Activated naive CD4-positive, alpha-beta T cell treated with anti-CD3 and anti-CD28 coated beads, Interleukin-2, amount 50 U/mL, for 24 hours (primary cell): Measurements from ENCODE around the gene PACS2.

Experiments
- H3K27ac Mint-ChIP-seq: one replicate; pipeline ENCODE4 v1.8.0; 2021; ENCODE audit warnings: mild to moderate bottlenecking, mixed read lengths
- H3K27me3 Mint-ChIP-seq: one replicate; pipeline ENCODE4 v1.8.0; 2021; ENCODE audit warnings: mixed read lengths
- H3K36me3 Mint-ChIP-seq: one replicate; pipeline ENCODE4 v1.8.0; 2021; ENCODE audit warnings: mixed read lengths
- H3K4me1 Mint-ChIP-seq: one replicate; pipeline ENCODE4 v1.8.0; 2021; ENCODE audit warnings: mixed read lengths
- H3K4me3 Mint-ChIP-seq: one replicate; pipeline ENCODE4 v1.8.0; 2021; ENCODE audit warnings: mild to moderate bottlenecking, mixed read lengths
- H3K9me3 Mint-ChIP-seq: one replicate; pipeline ENCODE4 v1.8.0; 2021; ENCODE audit warnings: mixed read lengths

The PACS2 gene

GRCh38 chr14:105388110-105388951 lies 73.8 kb downstream of the PACS2 start:
- Mint-ChIP-seq H3K4me3 (no peak overlapping the region), H3K4me1 (no peaks in the 10 kb centered on the region), H3K9me3 (no peaks in the 10 kb centered on the region), H3K27ac (no peak overlapping the region), H3K27me3 (no peaks in the 10 kb centered on the region), H3K36me3 (no peaks in the 10 kb centered on the region)

DNA sequence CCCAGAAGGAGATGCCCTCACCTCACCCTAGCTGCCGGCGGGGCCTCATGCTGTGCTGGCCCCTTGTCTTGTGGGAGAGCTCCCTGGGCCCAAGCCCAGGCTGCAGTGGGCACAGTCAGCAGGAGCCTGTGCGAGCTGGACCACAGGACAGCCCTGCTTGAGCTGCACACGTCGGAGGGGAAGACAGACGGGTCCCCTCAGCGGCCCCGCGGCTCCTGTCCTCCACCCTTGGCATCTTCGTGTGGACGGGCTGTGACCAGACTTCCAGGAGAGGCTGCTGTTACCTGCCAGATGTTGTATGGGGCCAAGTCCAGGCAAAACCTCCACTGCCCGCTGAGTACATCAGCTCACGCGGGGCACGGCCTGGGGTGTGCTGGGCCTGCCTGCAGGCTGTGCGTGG lies 74.4 kb downstream of the PACS2 start:
- H3K27ac Mint-ChIP-seq: no peak overlapping the region
- H3K4me1 Mint-ChIP-seq: no peaks in the 10 kb centered on the region
- H3K27me3 Mint-ChIP-seq: no peaks in the 10 kb centered on the region
- no peak overlapping the region for H3K4me3 Mint-ChIP-seq
- H3K9me3 Mint-ChIP-seq: no peaks in the 10 kb centered on the region
- H3K36me3 Mint-ChIP-seq: no peaks in the 10 kb centered on the region

DNA sequence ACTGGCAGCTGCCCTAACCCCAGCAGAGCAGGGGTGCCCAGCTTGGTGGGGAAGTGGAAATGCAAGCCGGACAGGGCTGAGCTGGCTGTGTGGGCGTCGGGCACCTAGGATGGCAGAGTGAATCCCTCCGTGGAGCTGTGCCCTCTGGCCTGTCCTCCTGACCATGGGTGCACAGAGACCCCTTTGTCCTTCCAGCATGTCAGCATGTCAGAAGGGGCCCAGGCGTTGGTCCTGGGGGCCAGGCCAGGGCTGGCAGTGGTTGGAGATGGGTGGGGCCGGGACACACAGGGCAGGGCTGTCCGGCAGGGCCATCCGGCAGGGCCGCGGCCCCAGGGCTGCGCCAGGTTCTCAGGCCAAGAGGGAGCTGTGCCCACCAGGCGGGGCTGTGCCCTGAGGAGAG lies 75.0 kb downstream of the PACS2 start:
- no peaks in the 10 kb centered on the region for H3K4me1 Mint-ChIP-seq
- H3K27ac Mint-ChIP-seq: no peak overlapping the region
- no peaks in the 10 kb centered on the region for H3K36me3 Mint-ChIP-seq
- no peak overlapping the region for H3K4me3 Mint-ChIP-seq
- H3K9me3 Mint-ChIP-seq: no peaks in the 10 kb centered on the region
- no peaks in the 10 kb centered on the region for H3K27me3 Mint-ChIP-seq

GRCh38 chr14:105389976-105390848 lies 75.7 kb downstream of the PACS2 start:
- no peaks in the 10 kb centered on the region for H3K9me3 Mint-ChIP-seq
- no peak overlapping the region for H3K27ac Mint-ChIP-seq
- H3K27me3 Mint-ChIP-seq: no peaks in the 10 kb centered on the region
- H3K4me3 Mint-ChIP-seq: no peak overlapping the region
- no peaks in the 10 kb centered on the region for H3K36me3 Mint-ChIP-seq
- no peaks in the 10 kb centered on the region for H3K4me1 Mint-ChIP-seq

GRCh38 chr14:105390849-105391500 lies 76.4 kb downstream of the PACS2 start:
- Mint-ChIP-seq H3K9me3 (no peaks in the 10 kb centered on the region), H3K4me1 (no peaks in the 10 kb centered on the region), H3K27ac (no peak overlapping the region), H3K36me3 (no peaks in the 10 kb centered on the region), H3K27me3 (no peaks in the 10 kb centered on the region), H3K4me3 (no peak overlapping the region)

DNA sequence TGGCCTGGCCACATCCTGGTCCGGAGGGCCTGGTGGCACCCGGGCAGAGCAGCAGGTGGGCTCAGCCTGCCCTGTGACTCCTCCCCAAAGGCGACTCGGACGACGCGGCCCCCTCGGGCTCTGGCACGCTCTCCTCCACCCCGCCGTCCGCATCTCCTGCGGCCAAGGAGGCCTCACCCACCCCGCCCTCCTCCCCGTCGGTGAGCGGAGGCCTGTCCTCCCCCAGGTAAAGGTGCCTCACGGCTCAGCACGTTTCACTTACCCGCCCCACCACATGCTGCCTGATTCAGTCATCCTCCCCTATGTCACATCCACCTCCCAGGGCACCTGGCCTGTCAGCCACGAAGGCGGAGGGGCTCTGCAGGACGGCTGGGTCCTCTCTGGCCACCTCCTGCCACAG lies 77.0 kb downstream of the PACS2 start:
- H3K9me3 Mint-ChIP-seq: no peaks in the 10 kb centered on the region
- no peak overlapping the region for H3K27ac Mint-ChIP-seq
- no peaks in the 10 kb centered on the region for H3K27me3 Mint-ChIP-seq
- H3K4me1 Mint-ChIP-seq: no peaks in the 10 kb centered on the region
- H3K36me3 Mint-ChIP-seq: no peaks in the 10 kb centered on the region
- no peak overlapping the region for H3K4me3 Mint-ChIP-seq

- no peaks in the 10 kb centered on the region for H3K9me3 Mint-ChIP-seq
- peak overlapping the region; percentile 41 for H3K27ac Mint-ChIP-seq
- H3K27me3 Mint-ChIP-seq: no peaks in the 10 kb centered on the region
- H3K4me3 Mint-ChIP-seq: no peak overlapping the region
- peaks cover under 1% of the 10 kb centered on the region for H3K4me1 Mint-ChIP-seq
- no peaks in the 10 kb centered on the region for H3K36me3 Mint-ChIP-seq
Measured at GRCh38 chr14:105392131-105393090, 77.9 kb downstream of the PACS2 start.

GRCh38 chr14:105393151-105393550 lies 78.6 kb downstream of the PACS2 start:
- no peak overlapping the region for H3K27ac Mint-ChIP-seq

DNA sequence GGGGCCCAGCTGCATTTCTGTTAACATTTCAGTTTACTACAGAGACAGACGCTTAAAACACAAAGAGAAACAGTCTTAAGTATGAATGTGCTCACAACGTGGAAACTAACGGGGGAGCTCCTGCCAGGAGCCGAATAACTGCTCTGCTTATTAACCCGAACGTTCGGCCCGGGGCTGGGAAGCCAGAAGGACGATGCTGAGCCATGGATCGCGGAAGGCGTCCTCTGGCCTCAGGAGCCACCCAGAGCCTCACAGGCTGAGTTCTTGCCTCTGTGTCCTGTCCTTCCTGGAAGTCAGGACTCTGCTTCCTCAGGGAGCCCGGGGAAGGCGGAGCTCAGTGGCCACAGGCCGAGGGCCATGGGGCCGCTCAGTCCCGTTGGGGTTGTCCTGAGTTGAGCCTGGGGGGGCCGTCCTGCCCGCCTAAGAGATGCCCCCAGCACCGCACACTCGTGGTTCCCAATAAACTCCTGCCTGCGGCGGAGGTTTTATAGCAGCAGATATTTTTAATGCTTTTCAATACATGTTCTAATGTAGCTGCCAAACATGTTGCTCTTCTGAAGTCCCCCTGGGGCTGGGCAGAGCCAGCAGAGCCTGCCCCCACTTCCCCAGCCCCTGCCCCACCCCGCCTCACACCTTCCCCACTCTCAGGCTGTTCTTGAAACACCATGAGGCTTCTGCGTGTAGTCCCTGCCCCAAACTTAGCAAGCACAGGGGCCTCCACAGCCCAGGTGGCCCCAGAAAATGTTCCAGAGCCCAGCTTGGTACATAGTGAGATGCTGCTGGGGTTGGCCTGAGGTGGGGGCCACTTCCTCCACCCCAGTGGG lies 80.4 kb downstream of the PACS2 start:
- H3K36me3 Mint-ChIP-seq: no peaks in the 10 kb centered on the region
- no peaks in the 10 kb centered on the region for H3K27me3 Mint-ChIP-seq
- H3K4me1 Mint-ChIP-seq: peaks cover 5% of the 10 kb centered on the region
- H3K9me3 Mint-ChIP-seq: no peaks in the 10 kb centered on the region
- H3K27ac Mint-ChIP-seq: no peak overlapping the region
- no peak overlapping the region for H3K4me3 Mint-ChIP-seq

More at GRCh38 chr14:105393151-105393550, 78.6 kb downstream of the PACS2 start:
- Mint-ChIP-seq H3K36me3 (no peaks in the 10 kb centered on the region), H3K4me1 (peaks cover 5% of the 10 kb centered on the region), H3K27me3 (no peaks in the 10 kb centered on the region), H3K4me3 (no peak overlapping the region), H3K9me3 (no peaks in the 10 kb centered on the region)

DNA sequence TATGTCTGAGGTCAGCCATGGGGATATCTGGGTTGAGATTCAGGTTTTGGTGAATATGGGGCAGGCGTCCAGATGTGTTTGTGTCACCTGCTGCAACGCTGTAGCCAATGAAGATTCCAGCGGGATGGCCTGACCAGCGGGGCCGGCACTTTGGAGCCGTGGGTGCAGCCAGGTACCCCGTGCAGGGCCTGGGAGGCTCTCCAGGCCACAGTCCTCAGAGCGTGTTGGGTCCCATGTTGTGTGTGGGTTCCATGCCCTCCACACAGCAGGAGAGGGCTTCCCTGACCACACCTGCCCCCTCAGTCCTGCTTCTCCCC lies 80.9 kb downstream of the PACS2 start:
- Mint-ChIP-seq H3K9me3 (peaks cover 3% of the 10 kb centered on the region), H3K27ac (no peak overlapping the region), H3K4me1 (peaks cover 8% of the 10 kb centered on the region), H3K4me3 (no peak overlapping the region), H3K27me3 (no peaks in the 10 kb centered on the region), H3K36me3 (peaks cover 4% of the 10 kb centered on the region)

DNA sequence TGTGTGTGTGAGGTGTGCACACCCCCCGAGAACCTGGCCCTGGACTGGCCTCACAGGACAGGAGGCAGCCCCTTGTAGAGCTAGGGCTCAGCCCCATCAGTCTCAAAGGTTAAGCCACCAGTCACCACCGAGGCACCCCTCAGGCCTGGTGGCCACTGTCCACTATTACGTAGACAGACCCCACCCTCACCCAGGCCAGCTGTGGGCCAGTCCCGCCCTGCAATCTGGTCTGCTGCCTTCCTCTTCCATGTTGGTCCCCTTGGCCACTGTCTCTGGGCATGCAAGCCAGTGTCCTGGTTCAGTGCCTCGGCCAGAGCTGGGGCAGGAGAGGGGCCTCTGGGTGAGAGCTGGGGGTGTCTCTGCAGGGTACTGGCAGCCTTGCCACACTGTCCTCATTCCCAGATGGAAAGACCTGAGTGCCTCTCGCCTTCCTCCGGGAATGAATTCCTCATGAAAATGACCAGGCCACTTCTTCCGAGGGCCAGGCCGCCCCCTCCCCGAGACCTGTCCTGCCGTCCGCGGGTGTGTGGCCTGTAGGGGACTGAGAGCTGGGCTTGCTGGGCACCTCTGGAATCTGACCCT lies 82.9 kb downstream of the PACS2 start:
- H3K36me3 Mint-ChIP-seq: peaks cover 12% of the 10 kb centered on the region
- H3K27ac Mint-ChIP-seq: peak overlapping the region; percentile 93
- H3K4me1 Mint-ChIP-seq: peaks cover 15% of the 10 kb centered on the region
- H3K4me3 Mint-ChIP-seq: peak overlapping the region; percentile 91
- H3K27me3 Mint-ChIP-seq: no peaks in the 10 kb centered on the region
- H3K9me3 Mint-ChIP-seq: peaks cover 10% of the 10 kb centered on the region

DNA sequence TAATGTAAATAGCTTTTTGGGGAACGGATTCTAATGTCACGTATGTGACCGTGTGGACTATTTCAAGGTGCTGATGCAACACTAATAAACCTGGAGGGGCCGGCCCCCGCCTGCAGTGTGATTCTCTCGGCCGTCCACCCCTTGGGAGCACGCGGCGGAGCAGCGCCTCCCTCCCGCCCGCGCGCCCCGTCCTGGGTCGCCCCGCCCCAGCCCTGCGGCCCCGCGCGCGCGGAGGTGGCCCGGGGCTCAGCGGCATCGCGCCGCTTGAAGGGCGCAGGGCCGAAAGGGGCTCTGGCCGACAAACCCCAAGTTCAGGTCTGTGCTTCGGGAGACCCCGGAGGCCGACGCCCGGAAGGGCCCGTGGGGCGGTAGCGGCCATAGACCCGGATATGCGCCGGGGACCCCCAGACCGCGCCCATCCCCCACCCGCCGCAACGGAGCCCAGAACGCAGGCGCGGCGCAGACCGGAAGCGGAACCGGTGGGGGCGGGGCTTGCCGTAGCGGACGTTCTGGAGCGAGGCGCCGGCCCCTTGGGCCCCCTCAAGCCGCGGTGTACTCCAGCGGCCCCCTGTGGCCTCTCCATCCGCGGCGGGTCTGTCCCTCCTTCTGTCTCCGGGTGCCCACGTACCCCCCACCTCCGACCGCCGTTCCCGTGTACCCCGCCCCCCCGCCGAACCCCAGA lies 83.6 kb downstream of the PACS2 start, which contains the start of gene TEX22:
TEX22 (plus strand) TSS at position 495 of the 682 bp plus-strand sequence. CDS start 803 bp downstream, outside the sequence.
- peak within 1 kb of the TSS; percentile 94 for H3K27ac Mint-ChIP-seq
- H3K9me3 Mint-ChIP-seq: peaks cover 10% of the 10 kb centered on the region
- H3K36me3 Mint-ChIP-seq: peaks cover 12% of the 10 kb centered on the region
- H3K4me3 Mint-ChIP-seq: peak within 1 kb of the TSS; percentile 91
- H3K27me3 Mint-ChIP-seq: no peaks in the 10 kb centered on the region
- peaks cover 21% of the 10 kb centered on the region for H3K4me1 Mint-ChIP-seq

GRCh38 chr14:105398726-105399465 lies 84.3 kb downstream of the PACS2 start:
- Mint-ChIP-seq H3K27ac (peak overlapping the region; percentile 94), H3K27me3 (no peaks in the 10 kb centered on the region), H3K9me3 (peaks cover 10% of the 10 kb centered on the region), H3K4me3 (peak overlapping the region; percentile 91), H3K4me1 (peaks cover 25% of the 10 kb centered on the region), H3K36me3 (peaks cover 12% of the 10 kb centered on the region)
